Prostate gland (tissue), 2 donors: Measurements from ENCODE around the gene FAM83B. TPM values are rescaled to one million over a fixed set of nuclear protein-coding genes. Genes with fewer than 3 reads are reported as not detected.
"Not testable (repeated sequence)": the region's sequence is repeated elsewhere in the genome, so short reads cannot be mapped to it uniquely, and the experiment has no call there.

Experiments
- DNase-seq: peaks from one replicate; pipeline ENCODE4 v3.0.0-alpha.2; 2019; ENCODE audit warnings: low spot score
- H3K27ac ChIP-seq, 2 donors: fragments of 200-600 bp; sonication (generic); 2 replicates each; pipeline ENCODE4 v1.5.1; 2017 to 2019
- H3K27me3 ChIP-seq: fragments of 200-600 bp; sonication (generic); replicated peaks from 2 replicates; pipeline ENCODE4 v1.5.1; 2019; ENCODE audit not compliant: insufficient read depth
- H3K36me3 ChIP-seq, 2 donors: fragments of 200-600 bp; sonication (generic); 1 replicate in 1 of 2; 2 replicates in 1 of 2; pipeline versions ENCODE4 v1.5.1 to v1.8.1; 2017 to 2019
- H3K4me1 ChIP-seq: fragments of 200-600 bp; sonication (generic); replicated peaks from 2 replicates; pipeline ENCODE4 v1.5.1; 2019
- H3K4me3 ChIP-seq, 2 donors: fragments of 200-600 bp; sonication (generic); 2 replicates each; pipeline ENCODE4 v1.5.1; 2017 to 2019
- H3K9me3 ChIP-seq: fragments of 200-600 bp; sonication (generic); 2 replicates; pipeline ENCODE4 v1.5.1; 2017
- POLR2A ChIP-seq: fragments of 450-650 bp; IDR thresholded peaks from one replicate; pipeline ENCODE4 v1.6.1; 2016; ENCODE audit warnings: antibody characterized with exemption, mild to moderate bottlenecking
- POLR2AphosphoS5 ChIP-seq: sonication (generic); formaldehyde crosslinking; IDR thresholded peaks from one replicate; pipeline ENCODE4 v1.6.1; 2017; ENCODE audit warnings: antibody characterized with exemption
- WGBS: methylation state at CpG from one replicate; pipeline ENCODE4 v1.1.5; 2018; 5-methylcytosine and 5-hydroxymethylcytosine counted together
- intact Hi-C: fragments of 100-400 bp; cut with DNase I; formaldehyde crosslinking; loops from one replicate; pipeline ENCODE4 v1.14.2; 2022
- total RNA-seq, 2 donors: library from RNA; depleted of rRNA; stranded (reverse); fragments of >200 nt; gene quantifications; one replicate each; pipeline ENCODE4 v1.1.0, GENCODE V29; 2016
- TF ChIP-seq, protein P1 (sequence below), 4 experiments: fragments of 200-600 bp in 2 of 4; fragments of 450-650 bp in 2 of 4; sonication (generic) in 2 of 4; IDR thresholded peaks; 1 replicate in 3 of 4; 2 replicates in 1 of 4; pipeline ENCODE4 v1.5.1; 2016 to 2019; ENCODE audit warnings: antibody characterized with exemption in 4 of 4, mild to moderate bottlenecking in 2 of 4, moderate library complexity in 2 of 4

FAM83B gene
- 10 to 100 TPM in 1 of 2 donors, 1 to 10 TPM in 1; 4.0 to 14.3 TPM for total RNA-seq

GRCh38 chr6:54846243-54846856 is at the start of gene FAM83B:
Gene FAM83B, plus strand, starts transcription at chr6:54846771. Its CDS starts 23,476 bp downstream, at chr6:54870247.
- DNase-seq: peak; percentile 89

GRCh38 chr6:54796918-54797317 is 49.7 kb upstream of the FAM83B start:
- H3K4me3 ChIP-seq, H3K36me3 ChIP-seq, DNase-seq, H3K9me3 ChIP-seq, H3K27me3 ChIP-seq, intact Hi-C loops, H3K27ac ChIP-seq, H3K4me1 ChIP-seq: not testable (repeated sequence)

More at GRCh38 chr6:54846243-54846856, at the start of gene FAM83B:
- TF ChIP-seq POLR2AphosphoS5: peak; percentile 52
- TF ChIP-seq, protein P1, sequence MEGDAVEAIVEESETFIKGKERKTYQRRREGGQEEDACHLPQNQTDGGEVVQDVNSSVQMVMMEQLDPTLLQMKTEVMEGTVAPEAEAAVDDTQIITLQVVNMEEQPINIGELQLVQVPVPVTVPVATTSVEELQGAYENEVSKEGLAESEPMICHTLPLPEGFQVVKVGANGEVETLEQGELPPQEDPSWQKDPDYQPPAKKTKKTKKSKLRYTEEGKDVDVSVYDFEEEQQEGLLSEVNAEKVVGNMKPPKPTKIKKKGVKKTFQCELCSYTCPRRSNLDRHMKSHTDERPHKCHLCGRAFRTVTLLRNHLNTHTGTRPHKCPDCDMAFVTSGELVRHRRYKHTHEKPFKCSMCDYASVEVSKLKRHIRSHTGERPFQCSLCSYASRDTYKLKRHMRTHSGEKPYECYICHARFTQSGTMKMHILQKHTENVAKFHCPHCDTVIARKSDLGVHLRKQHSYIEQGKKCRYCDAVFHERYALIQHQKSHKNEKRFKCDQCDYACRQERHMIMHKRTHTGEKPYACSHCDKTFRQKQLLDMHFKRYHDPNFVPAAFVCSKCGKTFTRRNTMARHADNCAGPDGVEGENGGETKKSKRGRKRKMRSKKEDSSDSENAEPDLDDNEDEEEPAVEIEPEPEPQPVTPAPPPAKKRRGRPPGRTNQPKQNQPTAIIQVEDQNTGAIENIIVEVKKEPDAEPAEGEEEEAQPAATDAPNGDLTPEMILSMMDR (IDR thresholded peaks at IDR 0.05): no peak
- peak; percentile 82 for TF ChIP-seq POLR2A
- H3K36me3 ChIP-seq: no peaks in the 10 kb centered on the region
- intact Hi-C loops: no loop called here
- H3K27ac ChIP-seq: peak within 1 kb of the TSS; percentile 71 to 84
- H3K4me1 ChIP-seq: no peaks in the 10 kb centered on the region
- 6% methylated on average over 36 of the region's 50 CpGs for WGBS
- no peaks in the 10 kb centered on the region for H3K9me3 ChIP-seq
- H3K27me3 ChIP-seq: no peaks in the 10 kb centered on the region
- H3K4me3 ChIP-seq: peak within 1 kb of the TSS; percentile 57 to 59

DNA sequence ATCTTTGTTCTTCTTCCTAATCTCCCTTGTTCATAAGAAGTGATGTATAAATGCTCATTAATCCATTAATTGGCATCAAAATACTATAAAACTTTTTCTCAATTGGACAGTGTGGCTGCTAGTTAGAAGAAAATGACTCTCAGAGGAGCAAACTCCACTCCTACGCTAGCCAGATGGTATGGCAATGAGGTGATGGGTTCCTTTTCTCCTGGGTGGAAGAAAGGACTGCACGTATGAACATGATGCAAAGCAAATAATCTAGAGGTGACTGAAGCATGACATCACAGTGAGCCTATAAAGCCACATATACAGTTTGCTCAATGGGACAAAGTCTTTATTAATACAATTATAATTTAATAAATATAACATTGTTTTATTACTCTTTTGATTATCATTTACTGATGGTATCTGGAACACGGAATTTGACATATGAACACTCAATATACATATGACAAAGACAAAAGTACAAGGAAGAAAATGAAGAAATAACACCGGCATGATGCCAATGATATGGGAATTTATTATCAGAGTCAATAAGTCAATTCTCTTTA is 46.4 kb upstream of the FAM83B start:
- intact Hi-C loops: no loop called here
- DNase-seq: no peak
- Histone ChIP-seq H3K9me3 (no peaks in the 10 kb centered on the region), H3K4me1 (no peaks in the 10 kb centered on the region), H3K27me3 (no peaks in the 10 kb centered on the region), H3K4me3 (no peak overlapping the region), H3K36me3 (no peaks in the 10 kb centered on the region), H3K27ac (no peak overlapping the region)
- TF ChIP-seq POLR2AphosphoS5: no peak
- TF ChIP-seq, protein P1 (IDR thresholded peaks at IDR 0.05): no peak
- no peak for TF ChIP-seq POLR2A
- 79% methylated on average over 4 of the region's 4 CpGs for WGBS

DNA sequence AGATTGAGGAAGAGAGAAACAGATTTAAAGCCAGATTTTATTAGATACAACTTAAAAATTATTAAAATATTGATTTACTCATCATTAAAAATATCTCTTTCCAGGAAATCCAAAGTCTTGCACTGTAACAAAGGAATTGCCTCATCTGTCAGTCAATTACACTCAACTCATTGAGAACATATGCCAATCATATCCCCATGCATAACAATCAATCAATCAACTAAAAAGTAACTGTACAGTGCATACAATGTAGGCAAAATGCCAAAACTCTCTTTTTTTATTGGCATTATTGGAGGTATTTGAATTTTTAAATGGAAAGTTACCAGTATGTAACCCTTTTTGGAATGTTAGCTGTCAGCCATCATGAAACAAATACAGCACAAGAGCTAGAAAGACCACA is 45.3 kb upstream of the FAM83B start:
- no peak for DNase-seq
- TF ChIP-seq POLR2A (no peak), POLR2AphosphoS5 (no peak)
- TF ChIP-seq, protein P1 (IDR thresholded peaks at IDR 0.05): no peak
- Histone ChIP-seq H3K9me3 (no peaks in the 10 kb centered on the region), H3K27me3 (no peaks in the 10 kb centered on the region), H3K4me1 (no peaks in the 10 kb centered on the region), H3K4me3 (no peak overlapping the region), H3K36me3 (no peaks in the 10 kb centered on the region), H3K27ac (no peak overlapping the region)
- intact Hi-C loops: no loop called here

DNA sequence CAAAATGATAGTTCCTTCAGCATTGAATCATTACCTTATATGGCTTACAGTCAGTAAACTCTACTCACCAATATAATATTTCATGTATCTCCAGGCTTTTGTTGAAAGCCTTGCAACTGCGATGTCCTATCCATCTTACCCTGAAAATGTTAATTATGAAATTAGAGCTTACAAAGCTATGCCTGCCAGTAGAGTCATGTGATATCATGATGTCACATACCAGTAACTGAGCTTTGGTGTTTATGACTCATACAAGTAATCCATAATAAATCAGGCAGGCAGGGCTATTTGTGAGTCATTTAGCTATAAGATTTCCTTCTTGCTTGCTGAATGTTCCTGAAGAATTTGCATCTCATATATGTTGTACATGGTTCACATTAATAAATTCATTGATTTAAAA is 44.9 kb upstream of the FAM83B start:
- intact Hi-C loops: no loop called here
- H3K9me3 ChIP-seq: no peaks in the 10 kb centered on the region
- H3K27ac ChIP-seq: no peak overlapping the region
- no peaks in the 10 kb centered on the region for H3K36me3 ChIP-seq
- no peaks in the 10 kb centered on the region for H3K4me1 ChIP-seq
- no peaks in the 10 kb centered on the region for H3K27me3 ChIP-seq
- 86% methylated on average over 1 of the region's 1 CpG for WGBS
- no peak for DNase-seq
- no peak overlapping the region for H3K4me3 ChIP-seq
- TF ChIP-seq POLR2AphosphoS5 (no peak), POLR2A (no peak)
- TF ChIP-seq, protein P1 (IDR thresholded peaks at IDR 0.05): no peak
